Measurements from ENCODE around the gene CCL11. TPM values are rescaled to one million over a fixed set of nuclear protein-coding genes. Genes with fewer than 3 reads are reported as not detected.

Gene CCL11
- polyA plus RNA-seq, 1 of the 3 experiments (the other 2 are of a cell fraction): not detected

DNA sequence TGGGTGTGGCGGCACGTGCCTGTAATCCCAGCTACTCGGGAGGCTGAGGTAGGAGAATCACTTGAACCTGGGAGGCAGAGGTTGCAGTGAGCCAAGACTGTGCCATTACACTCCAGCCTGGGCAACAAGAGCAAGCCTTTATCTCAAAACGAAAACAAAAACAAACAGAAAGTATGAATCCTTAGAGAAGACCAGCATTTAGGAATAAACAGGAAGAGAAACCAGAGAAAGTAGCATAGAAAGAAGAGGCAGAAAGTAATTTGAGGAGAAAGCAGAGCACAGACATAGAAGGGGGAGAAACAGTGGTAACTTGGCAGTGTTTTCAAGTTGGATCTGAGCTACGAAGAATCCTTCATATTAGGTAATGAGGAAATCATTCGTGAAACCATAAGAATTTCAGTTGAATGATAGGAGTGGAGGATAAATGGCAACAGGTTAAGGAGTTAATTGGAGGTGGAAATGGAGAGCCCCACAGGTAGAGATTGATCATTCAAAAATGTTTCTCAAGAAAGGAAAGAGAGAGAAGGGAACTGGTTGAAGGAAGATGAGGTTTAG, 40.1 kb upstream of the CCL11 start:
- Histone ChIP-seq H3K4me1 (ENCODE audit: control insufficient read depth in 1 of 2, insufficient read depth in 2 of 2, low read depth in 1 of 2, low read length in 1 of 2) (peaks cover 4 to 29% of the 10 kb centered on the region in 2 experiments), H3K9me2 (no peaks in the 10 kb centered on the region), H3K9me3 (no peaks in the 10 kb centered on the region), H4K20me1 (ENCODE audit: insufficient read depth) (no peaks in the 10 kb centered on the region), H3K79me2 (ENCODE audit: insufficient read depth) (no peaks in the 10 kb centered on the region), H2AFZ (ENCODE audit: low read depth) (no peak overlapping the region), H3K36me3 (replicated peaks in 1 of 2; ENCODE audit: control insufficient read depth in 1 of 2, insufficient read depth in 2 of 2, low read length in 1 of 2) (no peaks in the 10 kb centered on the region), H3K4me2 (no peak overlapping the region), H3K27ac (ENCODE audit: low read depth in 2 of 2, low read length in 1 of 2) (no peak overlapping the region), H3K27me3 (ENCODE audit: insufficient read depth) (no peaks in the 10 kb centered on the region), H3K9ac (no peak overlapping the region), H3F3A (replicated peaks; ENCODE audit: insufficient read depth) (peaks cover 16% of the 10 kb centered on the region), H3K4me3 (ENCODE audit: low read depth in 2 of 2, low read length in 1 of 2) (no peak overlapping the region)
- TF ChIP-seq POLR2AphosphoS5 (IDR thresholded peaks at IDR 0.05; ENCODE audit: low read depth, low read length): no peak
- TF ChIP-seq GABPA (IDR thresholded peaks at IDR 0.05; ENCODE audit: low read depth): no peak
- no peak for TF ChIP-seq RAD21 (IDR thresholded peaks at IDR 0.05; ENCODE audit: low read length)
- TF ChIP-seq FOXJ3 (CRISPR knock-in tag; IDR thresholded peaks at IDR 0.05): no peak
- no peak for TF ChIP-seq CHD2 (IDR thresholded peaks at IDR 0.05; ENCODE audit: low read length, partially characterized antibody)
- no peak for TF ChIP-seq PBX3 (IDR thresholded peaks at IDR 0.05)
- no peak for TF ChIP-seq RCOR1 (IDR thresholded peaks at IDR 0.05; ENCODE audit: low read length)
- no peak for TF ChIP-seq EZH2phosphoT487 (IDR thresholded peaks at IDR 0.05; ENCODE audit: borderline replicate concordance, low read depth)
- TF ChIP-seq USF1 (IDR thresholded peaks at IDR 0.05; ENCODE audit: borderline replicate concordance, low read depth): no peak
- no peak for TF ChIP-seq SMC3 (IDR thresholded peaks at IDR 0.05; ENCODE audit: low read depth, low read length)
- no peak for TF ChIP-seq MXI1 (IDR thresholded peaks at IDR 0.05; ENCODE audit: low read depth, low read length)
- TF ChIP-seq IRF3 (IDR thresholded peaks at IDR 0.05; ENCODE audit: low read depth, low read length): no peak
- ChIA-PET CTCF (interaction anchor here (3.0 kb wide), 1 partner anchor 116 kb away, joined by 9 read pairs; no protein-coding TSS in a partner anchor), POLR2A (no interaction called here)
- 78% methylated on average over 6 of the region's 6 CpGs for WGBS (ENCODE audit: low lambda C conversion rate)
- no peak for DNase-seq

GRCh38 chr17:34246446-34246845, 39.1 kb upstream of the CCL11 start:
- no peaks in the 10 kb centered on the region for H3K79me2 ChIP-seq (ENCODE audit: insufficient read depth)
- H3K9me3 ChIP-seq: no peaks in the 10 kb centered on the region
- H3F3A ChIP-seq (replicated peaks; ENCODE audit: insufficient read depth): peaks cover 16% of the 10 kb centered on the region
- H3K4me2 ChIP-seq: no peak overlapping the region
- no peak for DNase-seq
- no peak overlapping the region for H3K4me3 ChIP-seq (ENCODE audit: low read depth in 2 of 2, low read length in 1 of 2)
- ChIA-PET CTCF (interaction anchor here (3.0 kb wide), 1 partner anchor 115 kb away, joined by 9 read pairs; no protein-coding TSS in a partner anchor), POLR2A (no interaction called here)
- TF ChIP-seq USF2 (IDR thresholded peaks at IDR 0.05; ENCODE audit: borderline replicate concordance, low read depth, low read length): no peak
- no peak for TF ChIP-seq TCF12 (IDR thresholded peaks at IDR 0.05)
- TF ChIP-seq ELF1 (IDR thresholded peaks at IDR 0.05): no peak
- TF ChIP-seq GABPA (IDR thresholded peaks at IDR 0.05; ENCODE audit: low read depth): no peak
- TF ChIP-seq YY1 (IDR thresholded peaks at IDR 0.05; ENCODE audit: low read depth): no peak
- TF ChIP-seq SIN3A (IDR thresholded peaks at IDR 0.05; ENCODE audit: borderline replicate concordance, low read depth, low read length): no peak
- no peak overlapping the region for H2AFZ ChIP-seq (ENCODE audit: low read depth)
- H3K36me3 ChIP-seq (replicated peaks in 1 of 2; ENCODE audit: control insufficient read depth in 1 of 2, insufficient read depth in 2 of 2, low read length in 1 of 2): no peaks in the 10 kb centered on the region
- 91% methylated on average over 1 of the region's 1 CpG for WGBS (ENCODE audit: low lambda C conversion rate)
- no peaks in the 10 kb centered on the region for H3K27me3 ChIP-seq (ENCODE audit: insufficient read depth)
- H3K4me1 ChIP-seq (ENCODE audit: control insufficient read depth in 1 of 2, insufficient read depth in 2 of 2, low read depth in 1 of 2, low read length in 1 of 2): peaks cover 9 to 35% of the 10 kb centered on the region in 2 experiments
- H3K9me2 ChIP-seq: no peaks in the 10 kb centered on the region
- H4K20me1 ChIP-seq (ENCODE audit: insufficient read depth): no peaks in the 10 kb centered on the region
- no peak overlapping the region for H3K9ac ChIP-seq
- no peak overlapping the region for H3K27ac ChIP-seq (ENCODE audit: low read depth in 2 of 2, low read length in 1 of 2)

Measured in SK-N-SH (cell line).